Neural progenitor cell (in vitro differentiated cells): ENCODE results near the gene FAM8A1.

Source experiments
- EZH2 ChIP-seq: fragments of 200-600 bp; sonication (generic); IDR thresholded peaks from 2 replicates; pipeline ENCODE4 v1.6.1; 2017; ENCODE audit warnings: antibody characterized with exemption, mild to moderate bottlenecking, moderate library complexity
- TF ChIP-seq, protein P1 (sequence below): fragments of 200-600 bp; sonication (generic); IDR thresholded peaks from 2 replicates; pipeline ENCODE4 v1.5.1; 2017; ENCODE audit warnings: antibody characterized with exemption, mild to moderate bottlenecking

DNA sequence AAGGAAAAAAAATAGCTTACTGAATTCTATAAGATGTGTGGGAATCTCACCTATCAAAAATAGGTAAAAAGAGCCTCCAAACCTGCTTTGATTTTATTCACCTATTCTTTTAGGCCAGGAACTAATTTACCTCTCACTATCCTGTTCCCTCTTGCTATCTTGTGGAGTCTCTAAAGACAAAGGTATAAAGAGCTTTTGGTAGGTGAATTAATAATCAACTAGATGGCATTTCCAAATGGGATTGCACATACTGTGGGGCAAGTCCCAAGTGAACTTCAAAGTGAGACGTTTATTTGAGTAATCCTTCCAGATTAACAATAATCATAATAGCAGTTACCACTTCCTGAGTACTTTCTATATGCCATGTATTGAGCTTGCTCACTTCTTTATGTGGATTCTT lies 2.8 kb downstream of the FAM8A1 start:
- TF ChIP-seq, protein P1, sequence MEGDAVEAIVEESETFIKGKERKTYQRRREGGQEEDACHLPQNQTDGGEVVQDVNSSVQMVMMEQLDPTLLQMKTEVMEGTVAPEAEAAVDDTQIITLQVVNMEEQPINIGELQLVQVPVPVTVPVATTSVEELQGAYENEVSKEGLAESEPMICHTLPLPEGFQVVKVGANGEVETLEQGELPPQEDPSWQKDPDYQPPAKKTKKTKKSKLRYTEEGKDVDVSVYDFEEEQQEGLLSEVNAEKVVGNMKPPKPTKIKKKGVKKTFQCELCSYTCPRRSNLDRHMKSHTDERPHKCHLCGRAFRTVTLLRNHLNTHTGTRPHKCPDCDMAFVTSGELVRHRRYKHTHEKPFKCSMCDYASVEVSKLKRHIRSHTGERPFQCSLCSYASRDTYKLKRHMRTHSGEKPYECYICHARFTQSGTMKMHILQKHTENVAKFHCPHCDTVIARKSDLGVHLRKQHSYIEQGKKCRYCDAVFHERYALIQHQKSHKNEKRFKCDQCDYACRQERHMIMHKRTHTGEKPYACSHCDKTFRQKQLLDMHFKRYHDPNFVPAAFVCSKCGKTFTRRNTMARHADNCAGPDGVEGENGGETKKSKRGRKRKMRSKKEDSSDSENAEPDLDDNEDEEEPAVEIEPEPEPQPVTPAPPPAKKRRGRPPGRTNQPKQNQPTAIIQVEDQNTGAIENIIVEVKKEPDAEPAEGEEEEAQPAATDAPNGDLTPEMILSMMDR, result no peak
- TF ChIP-seq EZH2, result no peak
